Tibial nerve (tissue), 4 donors: ENCODE data around the gene CRYGS. TPM values are rescaled to one million over a fixed set of nuclear protein-coding genes. Genes with fewer than 3 reads are reported as not detected.
A peak's percentile ranks its signal among the peaks of the same experiment; 100 is the strongest.
"Not testable (repeated sequence)": the region's sequence is repeated elsewhere in the genome, so short reads cannot be mapped to it uniquely, and the experiment has no call there.

Experiments used
- DNase-seq, 2 donors: peaks; one replicate each; pipeline ENCODE4 v3.0.0-alpha.2; 2019; ENCODE audit warnings: low spot score in 2 of 2
- H3K27ac ChIP-seq, 4 donors: fragments of 200-600 bp; sonication (generic) in 3 of 4; one replicate each; pipeline ENCODE4 v1.5.1; 2017 to 2019; ENCODE audit warnings: mild to moderate bottlenecking in 1 of 4
- H3K27me3 ChIP-seq, 2 donors: fragments of 200-600 bp; sonication (generic) in 1 of 2; one replicate each; pipeline versions ENCODE4 v1.5.1 to v1.6.0; 2017 to 2019
- H3K36me3 ChIP-seq, 3 donors: fragments of 200-600 bp; sonication (generic); one replicate each; pipeline ENCODE4 v1.5.1; 2018 to 2019
- H3K4me1 ChIP-seq, 4 donors: fragments of 200-600 bp; sonication (generic) in 3 of 4; one replicate each; pipeline ENCODE4 v1.5.1; 2017 to 2019
- H3K4me3 ChIP-seq, 4 donors: fragments of 200-600 bp; sonication (generic) in 3 of 4; one replicate each; pipeline ENCODE4 v1.5.1; 2017 to 2019; ENCODE audit warnings: mild to moderate bottlenecking in 1 of 4, moderate library complexity in 1 of 4
- H3K9me3 ChIP-seq, 4 donors: fragments of 200-600 bp; sonication (generic) in 3 of 4; one replicate each; pipeline ENCODE4 v1.5.1; 2017 to 2019
- CTCF ChIP-seq, 5 experiments: fragments of 200-600 bp in 3 of 5; fragments of 450-650 bp in 2 of 5; sonication (generic) in 3 of 5; IDR thresholded peaks; one replicate each; pipeline ENCODE4 v1.5.1; 2016 to 2019; ENCODE audit warnings: antibody characterized with exemption in 5 of 5, mild to moderate bottlenecking in 3 of 5, moderate library complexity in 2 of 5
- EP300 ChIP-seq, 2 donors: sonication (generic); formaldehyde crosslinking; IDR thresholded peaks; one replicate each; pipeline ENCODE4 v1.6.1; 2017; ENCODE audit warnings: antibody characterized with exemption in 2 of 2, mild to moderate bottlenecking in 1 of 2
- POLR2A ChIP-seq, 2 donors: fragments of 450-650 bp; IDR thresholded peaks; one replicate each; pipeline ENCODE4 v1.6.1; 2017; ENCODE audit warnings: antibody characterized with exemption in 2 of 2, mild to moderate bottlenecking in 2 of 2, moderate library complexity in 2 of 2
- WGBS, 2 donors: methylation state at CpG; one replicate each; pipeline ENCODE4 v1.1.5; 2018; 5-methylcytosine and 5-hydroxymethylcytosine counted together
- total RNA-seq, 4 donors: library from RNA; depleted of rRNA; stranded (reverse); fragments of >200 nt; gene quantifications; one replicate each; pipeline ENCODE4 v1.1.0, GENCODE V29; 2016

Gene CRYGS
- total RNA-seq, 4 donors from 2014 or later: 3.0 to 12.2 (median 3.2) TPM

- Histone ChIP-seq H3K27me3 (no peaks in the 10 kb centered on the region), H3K4me1 (peaks cover 0 to 50% (median 20%) of the 10 kb centered on the region in 4 donors), H3K9me3 (no peaks in the 10 kb centered on the region), H3K4me3 (peak within 1 kb of the TSS; percentile 54 to 91 (median 74)), H3K36me3 (peaks cover 0 to 30% (median 0%) of the 10 kb centered on the region in 3 donors), H3K27ac (peak within 1 kb of the TSS; percentile 75 to 97 (median 94))
- peak; percentile 96 to 97 for DNase-seq
- peak; percentile 82 to 92 for TF ChIP-seq EP300 (IDR thresholded peaks at IDR 0.05)
- TF ChIP-seq CTCF (IDR thresholded peaks at IDR 0.05): peak in 2 of 5 experiments; percentile 46 to 61
- peak; percentile 48 to 54 for TF ChIP-seq POLR2A (IDR thresholded peaks at IDR 0.05)
- 0 to 1% methylated on average over 31 to 44 of the region's 59 CpGs for WGBS, 2 donors
Measured at GRCh38 chr3:186570096-186570940, 26.1 kb upstream of the CRYGS start, which contains the start of gene DNAJB11. DNAJB11 (plus strand) TSS chr3:186570720; CDS start chr3:186570898, 178 bp downstream.

DNA sequence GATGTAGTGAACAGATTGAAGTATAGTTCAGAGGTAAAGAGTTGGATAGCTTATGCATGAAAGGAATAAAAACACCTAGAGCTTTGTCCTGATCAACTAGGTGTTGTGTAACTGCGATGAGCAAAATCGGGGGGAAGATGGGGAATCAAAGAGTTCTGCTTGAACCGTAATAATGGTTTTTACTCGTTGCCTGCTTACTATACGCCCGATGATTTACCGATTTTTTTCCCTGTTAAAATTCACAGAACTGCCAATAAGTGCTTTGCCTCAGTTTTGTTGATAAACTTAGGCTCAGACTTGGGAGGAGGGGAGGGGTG lies 25.6 kb upstream of the CRYGS start:
- TF ChIP-seq EP300 (IDR thresholded peaks at IDR 0.05) (no peak), POLR2A (IDR thresholded peaks at IDR 0.05) (no peak), CTCF (IDR thresholded peaks at IDR 0.05) (no peak)
- WGBS, 2 donors: 4 to 8% methylated on average over 7 of the region's 7 CpGs
- H3K9me3 ChIP-seq: no peaks in the 10 kb centered on the region
- H3K27me3 ChIP-seq: no peaks in the 10 kb centered on the region
- peaks cover 0 to 56% (median 20%) of the 10 kb centered on the region in 4 donors for H3K4me1 ChIP-seq
- DNase-seq: no peak
- H3K36me3 ChIP-seq: peaks cover 0 to 24% (median 0%) of the 10 kb centered on the region in 3 donors
- peak overlapping the region; percentile 50 to 97 (median 76) for H3K27ac ChIP-seq
- peak overlapping the region; percentile 34 to 91 (median 68) for H3K4me3 ChIP-seq

GRCh38 chr3:186569361-186569760 lies 25.2 kb upstream of the CRYGS start:
- H3K4me3 ChIP-seq: peak overlapping the region in 3 of 4 donors; percentile 34 to 91 (median 54)
- not testable (repeated sequence) for DNase-seq, H3K9me3 ChIP-seq, H3K27me3 ChIP-seq
- H3K36me3 ChIP-seq: peaks cover 0 to 20% (median 0%) of the 10 kb centered on the region in 3 donors
- WGBS, 2 donors: 88 to 90% methylated on average over 11 of the region's 11 CpGs
- H3K27ac ChIP-seq: peak overlapping the region in 2 of 4 donors; percentile 76 to 97
- H3K4me1 ChIP-seq: peaks cover 0 to 60% (median 20%) of the 10 kb centered on the region in 4 donors

- no peak for TF ChIP-seq CTCF (IDR thresholded peaks at IDR 0.05)
- TF ChIP-seq EP300 (IDR thresholded peaks at IDR 0.05): peak in 1 of 2 donors; percentile 89
- peak; percentile 87 to 92 for TF ChIP-seq POLR2A (IDR thresholded peaks at IDR 0.05)
- DNase-seq: peak; percentile 76 to 81
- WGBS, 2 donors: 0 to 1% methylated on average over 27 to 48 of the region's 66 CpGs
- H3K27ac ChIP-seq: peak within 1 kb of the TSS; percentile 56 to 93 (median 86)
- H3K9me3 ChIP-seq: no peaks in the 10 kb centered on the region
- no peaks in the 10 kb centered on the region for H3K27me3 ChIP-seq
- H3K4me1 ChIP-seq: peaks cover 0 to 77% (median 21%) of the 10 kb centered on the region in 4 donors
- H3K4me3 ChIP-seq: peak within 1 kb of the TSS; percentile 77 to 92 (median 86)
- peaks cover 0 to 5% (median 0%) of the 10 kb centered on the region in 3 donors for H3K36me3 ChIP-seq
Measured at GRCh38 chr3:186567072-186567921, 23.1 kb upstream of the CRYGS start, which contains the start of gene TBCCD1. TBCCD1 (minus strand) TSS chr3:186567339; CDS start chr3:186564329, 3,010 bp downstream.

- Histone ChIP-seq H3K36me3 (peaks cover 0 to 8% (median 0%) of the 10 kb centered on the region in 3 donors), H3K27me3 (no peaks in the 10 kb centered on the region), H3K9me3 (no peaks in the 10 kb centered on the region), H3K4me3 (peak overlapping the region; percentile 77 to 92 (median 86)), H3K4me1 (peaks cover 0 to 76% (median 20%) of the 10 kb centered on the region in 4 donors), H3K27ac (peak overlapping the region; percentile 56 to 93 (median 86))
- no peak for DNase-seq
- 0% methylated on average over 8 to 12 of the region's 14 CpGs for WGBS, 2 donors
- TF ChIP-seq CTCF (IDR thresholded peaks at IDR 0.05) (no peak), POLR2A (IDR thresholded peaks at IDR 0.05) (no peak), EP300 (IDR thresholded peaks at IDR 0.05) (no peak)
Measured at GRCh38 chr3:186566772-186567071, 22.5 kb upstream of the CRYGS start.
